KG1 (cell line): ENCODE results near the gene RTP3.
"Not testable (repeated sequence)": the region's sequence is repeated elsewhere in the genome, so short reads cannot be mapped to it uniquely, and the experiment has no call there.

Source experiments
- DNase-seq: peaks from one replicate; lab custom pipeline; 2025; lab: John Stamatoyannopoulos, UW

The RTP3 gene

GRCh38 chr3:46491089-46492070 lies 6.4 kb upstream of the RTP3 start:
- DNase-seq, result no peak

- no peak for DNase-seq
Measured at GRCh38 chr3:46492890-46493547, 4.8 kb upstream of the RTP3 start.

- DNase-seq, result not testable (repeated sequence)
Measured at GRCh38 chr3:46494491-46494890, 3.3 kb upstream of the RTP3 start.

GRCh38 chr3:46495901-46496456 lies 1.8 kb upstream of the RTP3 start:
- DNase-seq, result no peak

- DNase-seq, result no peak
Measured at GRCh38 chr3:46496746-46497555, 825 bp upstream of the RTP3 start.

GRCh38 chr3:46498916-46499519 lies 1.2 kb downstream of the RTP3 start:
- no peak for DNase-seq

GRCh38 chr3:46500656-46501635 lies 3.2 kb downstream of the RTP3 start:
- no peak for DNase-seq

GRCh38 chr3:46501702-46502101 lies 3.9 kb downstream of the RTP3 start:
- DNase-seq, result no peak

GRCh38 chr3:46503200-46503874 lies 5.6 kb downstream of the RTP3 start:
- DNase-seq, result no peak

- DNase-seq, result no peak
Measured at GRCh38 chr3:46504789-46505188, 7.0 kb downstream of the RTP3 start.

GRCh38 chr3:46505953-46506352 lies 8.2 kb downstream of the RTP3 start:
- DNase-seq, result no peak

GRCh38 chr3:46506526-46506925 lies 8.8 kb downstream of the RTP3 start:
- DNase-seq, result no peak

- DNase-seq, result no peak
Measured at GRCh38 chr3:46508850-46509591, 11.2 kb downstream of the RTP3 start.

GRCh38 chr3:46509661-46510187 lies 11.9 kb downstream of the RTP3 start:
- no peak for DNase-seq

GRCh38 chr3:46512191-46512749 lies 14.5 kb downstream of the RTP3 start:
- no peak for DNase-seq

- DNase-seq, result no peak
Measured at GRCh38 chr3:46516521-46516920, 18.7 kb downstream of the RTP3 start.

GRCh38 chr3:46517016-46517783 lies 19.4 kb downstream of the RTP3 start:
- no peak for DNase-seq

GRCh38 chr3:46517784-46518181 lies 20.0 kb downstream of the RTP3 start:
- no peak for DNase-seq
